Neuronal stem cell (in vitro differentiated cells): ENCODE results near the gene DACH2.

Experiments used
- DNase-seq: peaks from one replicate; pipeline ENCODE4 v3.0.0-alpha.2; 2013; ENCODE audit warnings: low spot score
- H2AFZ ChIP-seq: one replicate; pipeline ENCODE4 v1.6.1; 2013; ENCODE audit warnings: mild to moderate bottlenecking, low read length, inconsistent platforms
- H2AK5ac ChIP-seq: 2 replicates; pipeline ENCODE4 v1.6.1; 2013; ENCODE audit warnings: low read depth, mild to moderate bottlenecking, inconsistent platforms, low read length, moderate library complexity, mixed read lengths
- H2BK120ac ChIP-seq: 2 replicates; pipeline ENCODE4 v1.6.1; 2013; ENCODE audit warnings: low read depth, mild to moderate bottlenecking, inconsistent platforms, low read length, moderate library complexity, mixed read lengths
- H2BK12ac ChIP-seq: one replicate; pipeline ENCODE4 v1.6.1; 2013; ENCODE audit warnings: low read length, inconsistent platforms
- H2BK15ac ChIP-seq: 2 replicates; pipeline ENCODE4 v1.6.1; 2013; ENCODE audit warnings: mild to moderate bottlenecking, low read length, inconsistent platforms, mixed read lengths
- H2BK5ac ChIP-seq: one replicate; pipeline ENCODE4 v1.6.1; 2013; ENCODE audit warnings: inconsistent platforms, mild to moderate bottlenecking, low read length, moderate library complexity
- H3K14ac ChIP-seq: one replicate; pipeline ENCODE4 v1.6.1; 2013; ENCODE audit warnings: low read length, inconsistent platforms
- H3K18ac ChIP-seq: 2 replicates; pipeline ENCODE4 v1.6.1; 2013; ENCODE audit warnings: low read length, inconsistent platforms
- H3K23ac ChIP-seq: 2 replicates; pipeline ENCODE4 v1.6.1; 2013; ENCODE audit warnings: low read depth, mild to moderate bottlenecking, mixed read lengths, low read length, inconsistent platforms; ENCODE audit not compliant: poor library complexity
- H3K27ac ChIP-seq: replicated peaks from 3 replicates; pipeline ENCODE4 v1.5.1; 2013; ENCODE audit warnings: low read length, inconsistent platforms
- H3K27me3 ChIP-seq, 3 experiments: 2 replicates each; pipeline ENCODE4 v1.6.1; 2013; ENCODE audit warnings: low read length in 3 of 3, mild to moderate bottlenecking in 2 of 3, inconsistent platforms in 1 of 3, low read depth in 1 of 3, mixed read lengths in 1 of 3, moderate library complexity in 1 of 3; ENCODE audit not compliant: control insufficient read depth in 3 of 3, insufficient read depth in 3 of 3
- H3K36me3 ChIP-seq, 2 donors: replicated peaks in 1 of 2; 2 replicates each; pipeline ENCODE4 v1.6.1; 2013; ENCODE audit warnings: low read length in 2 of 2; ENCODE audit not compliant: control insufficient read depth in 2 of 2, insufficient read depth in 2 of 2
- H3K4ac ChIP-seq: 2 replicates; pipeline ENCODE4 v1.6.1; 2013; ENCODE audit warnings: inconsistent platforms, mild to moderate bottlenecking, low read length, moderate library complexity
- H3K4me1 ChIP-seq, 2 donors: 1 replicate in 1 of 2; 2 replicates in 1 of 2; pipeline ENCODE4 v1.6.1; 2013; ENCODE audit warnings: low read length in 2 of 2, low read depth in 1 of 2; ENCODE audit not compliant: control insufficient read depth in 2 of 2, insufficient read depth in 1 of 2
- H3K4me2 ChIP-seq: one replicate; pipeline ENCODE4 v1.6.1; 2013; ENCODE audit warnings: mild to moderate bottlenecking, low read length, inconsistent platforms; ENCODE audit not compliant: insufficient read depth, poor library complexity, severe bottlenecking
- H3K4me3 ChIP-seq, 2 donors: 2 replicates each; pipeline ENCODE4 v1.5.1; 2013; ENCODE audit warnings: low read length in 2 of 2, mild to moderate bottlenecking in 2 of 2, inconsistent platforms in 1 of 2, moderate library complexity in 1 of 2
- H3K79me1 ChIP-seq: one replicate; pipeline ENCODE4 v1.6.1; 2013; ENCODE audit warnings: low read depth, mild to moderate bottlenecking, inconsistent platforms, low read length, moderate library complexity
- H3K9ac ChIP-seq: one replicate; pipeline ENCODE4 v1.6.1; 2013; ENCODE audit warnings: mild to moderate bottlenecking, low read depth, low read length, inconsistent platforms; ENCODE audit not compliant: poor library complexity
- H3K9me3 ChIP-seq, 2 donors: replicated peaks in 1 of 2; 2 replicates each; pipeline versions ENCODE3 to v1.6.1; 2013; ENCODE audit warnings: low read length in 2 of 2, mild to moderate bottlenecking in 2 of 2, inconsistent platforms in 1 of 2, low read depth in 1 of 2, mixed read lengths in 1 of 2, moderate library complexity in 1 of 2; ENCODE audit not compliant: control insufficient read depth in 2 of 2, insufficient read depth in 1 of 2
- H4K8ac ChIP-seq: one replicate; pipeline ENCODE4 v1.6.1; 2013; ENCODE audit warnings: low read depth, mild to moderate bottlenecking, inconsistent platforms, low read length, moderate library complexity
- H4K91ac ChIP-seq: one replicate; pipeline ENCODE4 v1.6.1; 2013; ENCODE audit warnings: low read length, low read depth, mild to moderate bottlenecking, inconsistent platforms; ENCODE audit not compliant: poor library complexity
- WGBS, 2 donors: extraction: QIAGEN DNeasy Blood & Tissue Kit; methylation state at CpG; one replicate each; pipeline ENCODE4 v1.1.7; 2013; ENCODE audit warnings: missing lambda C conversion rate in 2 of 2, mixed read lengths in 1 of 2; ENCODE audit not compliant: insufficient read length in 2 of 2, insufficient replicate concordance in 1 of 2; ENCODE audit errors: extremely low coverage in 2 of 2; 5-methylcytosine and 5-hydroxymethylcytosine counted together

Gene DACH2

GRCh38 chrX:86295293-86295692 lies 147.0 kb downstream of the DACH2 start:
- Histone ChIP-seq H4K8ac (no peak overlapping the region), H2AK5ac (no peak overlapping the region), H3K23ac (no peak overlapping the region), H3K36me3 (no peaks in the 10 kb centered on the region), H2BK15ac (no peak overlapping the region), H3K9ac (no peak overlapping the region), H4K91ac (no peak overlapping the region), H3K4me1 (no peaks in the 10 kb centered on the region), H2BK5ac (no peak overlapping the region), H3K27ac (no peak overlapping the region), H2BK12ac (no peak overlapping the region), H3K79me1 (no peaks in the 10 kb centered on the region), H2AFZ (no peak overlapping the region), H3K27me3 (no peaks in the 10 kb centered on the region), H3K4ac (no peak overlapping the region), H2BK120ac (no peak overlapping the region), H3K4me3 (no peak overlapping the region), H3K9me3 (no peaks in the 10 kb centered on the region), H3K4me2 (no peak overlapping the region), H3K14ac (no peak overlapping the region), H3K18ac (no peak overlapping the region)
- DNase-seq = no peak
- no CpG with 5 or more reads among the region's 10 CpGs for WGBS, 2 donors

DNA sequence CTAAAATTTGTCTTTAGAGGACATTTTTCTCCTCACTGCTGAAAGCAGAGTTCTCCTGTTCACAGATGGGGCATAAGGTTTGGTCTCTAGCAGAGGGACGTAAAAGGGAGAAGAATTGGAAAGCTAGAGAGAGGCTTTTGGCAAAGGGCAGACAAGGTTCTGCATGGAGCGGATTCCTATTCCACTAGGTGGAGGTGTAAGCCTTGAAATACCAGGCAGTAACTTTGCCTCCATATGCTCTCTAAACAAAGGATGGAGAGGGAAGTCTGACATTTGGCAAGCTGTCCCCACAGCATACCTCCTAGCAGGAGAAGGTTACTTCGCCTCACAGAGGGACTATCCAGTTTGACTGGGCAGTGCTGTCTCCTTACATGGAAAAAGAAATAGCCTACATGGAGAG lies 174.7 kb downstream of the DACH2 start:
- peaks cover 3 to 7% of the 10 kb centered on the region in 2 donors for H3K9me3 ChIP-seq
- H3K4ac ChIP-seq = no peak overlapping the region
- no peak overlapping the region for H3K4me2 ChIP-seq
- H2BK120ac ChIP-seq = no peak overlapping the region
- no peaks in the 10 kb centered on the region for H3K79me1 ChIP-seq
- no peak overlapping the region for H2AK5ac ChIP-seq
- WGBS, 2 donors = no CpG with 5 or more reads among the region's 3 CpGs
- H2BK5ac ChIP-seq = no peak overlapping the region
- H3K4me1 ChIP-seq = no peaks in the 10 kb centered on the region
- no peak overlapping the region for H3K23ac ChIP-seq
- no peak overlapping the region for H3K14ac ChIP-seq
- no peak overlapping the region for H2AFZ ChIP-seq
- no peak overlapping the region for H2BK15ac ChIP-seq
- no peak overlapping the region for H3K9ac ChIP-seq
- H3K18ac ChIP-seq = no peak overlapping the region
- no peak overlapping the region for H4K8ac ChIP-seq
- no peak overlapping the region for H3K27ac ChIP-seq
- no peak overlapping the region for H3K4me3 ChIP-seq
- no peaks in the 10 kb centered on the region for H3K27me3 ChIP-seq
- H2BK12ac ChIP-seq = no peak overlapping the region
- H4K91ac ChIP-seq = no peak overlapping the region
- DNase-seq = no peak
- H3K36me3 ChIP-seq = no peaks in the 10 kb centered on the region

DNA sequence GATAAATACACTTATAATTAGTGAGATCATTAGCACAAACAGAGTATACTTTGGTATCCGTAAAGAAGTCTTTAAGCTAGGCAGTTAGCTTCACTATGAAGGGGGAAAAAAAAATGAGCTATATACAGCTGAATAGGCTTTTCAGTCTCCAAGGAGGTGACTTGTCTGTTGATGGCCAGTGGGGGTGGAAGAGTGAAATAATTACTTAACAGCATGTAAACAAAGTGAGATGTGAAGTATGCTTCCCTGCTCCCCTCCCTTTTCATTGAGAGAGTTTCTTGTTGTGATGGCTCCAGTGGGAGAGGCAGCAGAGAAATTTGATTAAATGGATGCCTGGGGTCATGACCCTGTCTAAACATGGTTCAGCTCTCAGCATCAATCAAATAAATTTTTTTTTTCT lies 180.9 kb downstream of the DACH2 start:
- Histone ChIP-seq H3K14ac (no peak overlapping the region), H2AFZ (no peak overlapping the region)
- WGBS, 2 donors = no CpG with 5 or more reads among the region's 1 CpG

DNA sequence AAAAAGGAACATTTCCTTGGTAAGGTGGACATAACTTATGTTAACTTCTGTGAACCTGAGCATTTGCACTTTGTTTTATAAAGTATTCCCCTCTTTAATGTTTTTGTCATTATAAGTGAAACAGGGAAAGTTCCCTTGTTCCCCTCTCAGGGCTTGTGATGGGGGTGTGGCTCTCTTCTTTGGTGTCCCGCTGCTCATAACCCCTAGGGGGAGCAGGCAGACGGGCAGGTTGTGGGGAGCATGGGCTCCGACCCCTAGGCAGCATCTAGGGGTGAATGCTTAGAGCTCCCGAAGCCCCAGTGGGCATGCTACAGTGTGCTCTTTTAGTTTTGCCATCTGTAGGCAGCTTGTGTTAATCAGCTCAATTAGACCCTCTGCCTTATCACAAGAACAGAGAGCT lies 200.4 kb downstream of the DACH2 start:
- Histone ChIP-seq H3K14ac (no peak overlapping the region), H3K9ac (no peak overlapping the region), H4K91ac (no peak overlapping the region), H3K4me2 (no peak overlapping the region), H3K4me1 (no peaks in the 10 kb centered on the region), H4K8ac (no peak overlapping the region), H2AFZ (no peak overlapping the region), H3K79me1 (no peaks in the 10 kb centered on the region), H3K27me3 (peaks cover 0 to 3% (median 0%) of the 10 kb centered on the region in 3 experiments), H3K27ac (no peak overlapping the region), H2AK5ac (no peak overlapping the region), H3K4ac (no peak overlapping the region), H3K18ac (no peak overlapping the region), H3K9me3 (no peaks in the 10 kb centered on the region), H3K4me3 (no peak overlapping the region), H3K36me3 (no peaks in the 10 kb centered on the region), H2BK5ac (no peak overlapping the region), H2BK15ac (no peak overlapping the region), H3K23ac (no peak overlapping the region), H2BK12ac (no peak overlapping the region), H2BK120ac (no peak overlapping the region)
- DNase-seq = no peak
- no CpG with 5 or more reads among the region's 4 CpGs for WGBS, 2 donors

More for the DNA sequence above, 180.9 kb downstream of the DACH2 start:
- H3K9ac ChIP-seq = no peak overlapping the region
- no peak overlapping the region for H2BK15ac ChIP-seq
- H4K91ac ChIP-seq = no peak overlapping the region
- no peak overlapping the region for H2BK5ac ChIP-seq
- no peak overlapping the region for H3K4me2 ChIP-seq
- no peak overlapping the region for H2BK12ac ChIP-seq
- H3K27ac ChIP-seq = no peak overlapping the region
- H3K27me3 ChIP-seq = no peaks in the 10 kb centered on the region
- peaks cover 0 to 2% of the 10 kb centered on the region in 2 donors for H3K4me1 ChIP-seq
- H4K8ac ChIP-seq = no peak overlapping the region
- H3K79me1 ChIP-seq = no peaks in the 10 kb centered on the region
- no peak overlapping the region for H3K18ac ChIP-seq
- DNase-seq = no peak
- H3K23ac ChIP-seq = no peak overlapping the region
- H3K4ac ChIP-seq = no peak overlapping the region
- H3K36me3 ChIP-seq = no peaks in the 10 kb centered on the region
- no peak overlapping the region for H2AK5ac ChIP-seq
- no peak overlapping the region for H3K4me3 ChIP-seq
- no peak overlapping the region for H2BK120ac ChIP-seq
- H3K9me3 ChIP-seq = no peaks in the 10 kb centered on the region
